HG02970 (cell line): Measurements from ENCODE around the gene VARS1.

Experiments
- ATAC-seq: cut with Tn5 transposase; IDR thresholded peaks from one replicate; pipeline ENCODE4 v1.9.1; 2021; ENCODE audit warnings: mild to moderate bottlenecking, moderate library complexity, moderate number of reproducible peaks; ENCODE audit not compliant: unreplicated experiment, low FRiP score

Gene VARS1

DNA sequence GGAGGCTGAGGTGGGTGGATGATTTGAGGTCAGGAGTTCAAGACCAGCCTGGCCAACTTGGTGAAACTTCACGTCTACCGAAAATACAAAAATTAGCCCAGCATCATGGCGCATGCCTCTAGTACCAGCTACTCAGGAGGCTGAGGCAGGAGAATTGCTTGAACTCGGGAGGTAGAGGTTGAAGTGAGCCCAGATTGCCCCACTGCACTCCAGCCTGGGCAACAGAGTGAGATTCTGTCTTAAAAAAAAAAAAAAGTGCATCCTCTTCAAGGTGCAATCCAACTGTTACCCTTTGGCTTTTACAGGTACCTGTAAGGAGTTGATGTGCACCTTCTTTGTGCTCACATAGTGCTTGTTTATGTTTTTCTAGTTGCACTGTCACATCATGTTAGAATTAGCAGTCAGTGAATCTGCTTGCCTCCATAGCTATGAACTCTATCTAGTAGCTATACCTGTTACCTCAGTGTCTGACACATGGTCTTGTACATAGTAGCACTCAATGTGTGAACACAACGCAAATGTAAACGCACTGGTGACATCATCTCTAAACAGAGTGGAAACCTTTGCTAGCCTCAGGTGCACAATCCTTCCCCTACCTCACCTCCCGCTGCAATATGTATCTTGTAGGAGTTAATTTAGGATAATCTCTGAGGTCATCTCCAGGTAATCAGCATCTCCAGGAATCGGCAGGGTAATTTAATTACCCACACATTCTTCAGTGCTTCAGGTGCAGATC is 46.1 kb downstream of the VARS1 start:
- no peak for ATAC-seq
